WTC11 (cell line): ENCODE measurements around the gene COL6A3. TPM values are rescaled to one million over a fixed set of nuclear protein-coding genes. Genes with fewer than 3 reads are reported as not detected.

Experiments
- ATAC-seq: fragments of 200-7000 bp; cut with Tn5 transposase; 2 replicates; pipeline ENCODE4 v1.10.0; 2021; ENCODE audit warnings: mild to moderate bottlenecking, moderate library complexity
- CTCF ChIA-PET: fragments of 300-600 bp; sonication (Branson Sonifier 250); formaldehyde crosslinking; loops from one replicate; lab custom pipeline; 2021; ENCODE audit warnings: antibody characterized with exemption; lab: Charles Lee
- POLR2A ChIA-PET: fragments of 350-600 bp; sonication (Branson Sonifier 250); formaldehyde crosslinking; loops from one replicate; lab custom pipeline; 2021; ENCODE audit warnings: antibody characterized with exemption; lab: Charles Lee
- DNase-seq: peaks from one replicate; pipeline ENCODE4 v3.0.0; 2021; ENCODE audit warnings: low spot score
- H3K27ac Mint-ChIP-seq: 2 replicates; pipeline ENCODE4 v1.8.0; 2021; ENCODE audit warnings: mixed read lengths
- H3K27me3 Mint-ChIP-seq: 2 replicates; pipeline ENCODE4 v1.8.0; 2021; ENCODE audit warnings: low read depth, mild to moderate bottlenecking, moderate library complexity, mixed read lengths
- H3K36me3 Mint-ChIP-seq: 2 replicates; pipeline ENCODE4 v1.8.0; 2021; ENCODE audit warnings: mixed read lengths
- H3K4me1 Mint-ChIP-seq: 2 replicates; pipeline ENCODE4 v1.8.0; 2022; ENCODE audit warnings: mixed read lengths
- H3K4me3 Mint-ChIP-seq: 2 replicates; pipeline ENCODE4 v1.8.0; 2021; ENCODE audit warnings: mild to moderate bottlenecking, moderate library complexity, mixed read lengths
- H3K9me3 Mint-ChIP-seq: 2 replicates; pipeline ENCODE4 v1.8.0; 2021; ENCODE audit warnings: mixed read lengths
- AFF4 ChIP-seq: sonication (generic); formaldehyde crosslinking; IDR thresholded peaks from 2 replicates; pipeline ENCODE4 v1.8.1; 2023; ENCODE audit warnings: mild to moderate bottlenecking, missing genetic modification reagents, borderline replicate concordance
- AR ChIP-seq: fragments of 250-450 bp; sonication (Bioruptor Pico); IDR thresholded peaks from 2 replicates; pipeline ENCODE4 v1.9.0; 2021; ENCODE audit warnings: mild to moderate bottlenecking
- CTCF ChIP-seq: fragments of 200-600 bp; IDR thresholded peaks from 2 replicates; pipeline ENCODE4 v1.8.0; 2022; ENCODE audit warnings: antibody characterized with exemption
- EMX1 ChIP-seq: fragments of 250-450 bp; sonication (Bioruptor Pico); IDR thresholded peaks from 2 replicates; pipeline ENCODE4 v1.8.0; 2021; ENCODE audit warnings: mild to moderate bottlenecking
- FOXJ3 ChIP-seq: sonication (generic); formaldehyde crosslinking; IDR thresholded peaks from 2 replicates; pipeline ENCODE4 v1.9.0; 2021; ENCODE audit warnings: missing genetic modification reagents, mild to moderate bottlenecking, borderline replicate concordance
- FOXP1 ChIP-seq: sonication (generic); formaldehyde crosslinking; IDR thresholded peaks from 2 replicates; pipeline ENCODE4 v1.8.0; 2022; ENCODE audit warnings: missing genetic modification reagents, mild to moderate bottlenecking, moderate library complexity, borderline replicate concordance
- GTF2I ChIP-seq: fragments of 250-450 bp; sonication (Bioruptor Pico); conservative IDR thresholded peaks from 2 replicates; pipeline ENCODE4 v1.4.0; 2021; ENCODE audit warnings: mild to moderate bottlenecking
- KAT7 ChIP-seq: sonication (generic); formaldehyde crosslinking; IDR thresholded peaks from 2 replicates; pipeline ENCODE4 v1.8.1; 2023; ENCODE audit warnings: missing genetic modification reagents, mild to moderate bottlenecking, borderline replicate concordance
- NFATC4 ChIP-seq: fragments of 250-450 bp; sonication (Bioruptor Pico); IDR thresholded peaks from 2 replicates; pipeline ENCODE4 v1.9.0; 2021; ENCODE audit warnings: mild to moderate bottlenecking
- SOX15 ChIP-seq: fragments of 250-450 bp; sonication (Bioruptor Pico); IDR thresholded peaks from 2 replicates; pipeline ENCODE4 v1.9.0; 2021; ENCODE audit warnings: mild to moderate bottlenecking
- TEAD1 ChIP-seq: sonication (generic); formaldehyde crosslinking; IDR thresholded peaks from 2 replicates; pipeline ENCODE4 v1.8.0; 2022; ENCODE audit warnings: mild to moderate bottlenecking, missing genetic modification reagents
- ZNF121 ChIP-seq: sonication (generic); formaldehyde crosslinking; IDR thresholded peaks from 2 replicates; pipeline ENCODE4 v1.8.0; 2023; ENCODE audit warnings: missing genetic modification reagents
- ZNF671 ChIP-seq: fragments of 250-450 bp; sonication (Bioruptor Pico); IDR thresholded peaks from 2 replicates; pipeline ENCODE4 v1.8.0; 2021; ENCODE audit warnings: mild to moderate bottlenecking
- total RNA-seq: library from RNA; stranded (reverse); gene quantifications from 3 replicates; pipeline ENCODE4 v1.2.3, GENCODE V29; 2021
- TF ChIP-seq, protein P1 (sequence below): sonication (generic); formaldehyde crosslinking; IDR thresholded peaks from 2 replicates; pipeline ENCODE4 v1.8.0; 2022; ENCODE audit warnings: missing genetic modification reagents
- TF ChIP-seq, protein P2 (sequence below): sonication (generic); formaldehyde crosslinking; IDR thresholded peaks from 2 replicates; pipeline ENCODE4 v1.8.0; 2023; ENCODE audit warnings: missing genetic modification reagents
- TF ChIP-seq, protein P3 (sequence below): sonication (generic); formaldehyde crosslinking; IDR thresholded peaks from 2 replicates; pipeline ENCODE4 v1.8.1; 2023; ENCODE audit warnings: mild to moderate bottlenecking, missing genetic modification reagents

The COL6A3 gene
- total RNA-seq, 1 experiment from 2014 or later: 2.6 TPM

- Mint-ChIP-seq H3K36me3 (no peaks in the 10 kb centered on the region), H3K27ac (no peak overlapping the region), H3K4me3 (no peak overlapping the region), H3K27me3 (no peaks in the 10 kb centered on the region), H3K9me3 (no peaks in the 10 kb centered on the region), H3K4me1 (peaks cover 3% of the 10 kb centered on the region; the same call in 1 of the 2 replicates)
- TF ChIP-seq KAT7 (CRISPR knock-in tag): no peak
- TF ChIP-seq FOXP1: no peak
- TF ChIP-seq CTCF: no peak
- TF ChIP-seq NFATC4: no peak
- no peak for TF ChIP-seq ZNF671 (CRISPR knock-in tag)
- TF ChIP-seq, protein P1, sequence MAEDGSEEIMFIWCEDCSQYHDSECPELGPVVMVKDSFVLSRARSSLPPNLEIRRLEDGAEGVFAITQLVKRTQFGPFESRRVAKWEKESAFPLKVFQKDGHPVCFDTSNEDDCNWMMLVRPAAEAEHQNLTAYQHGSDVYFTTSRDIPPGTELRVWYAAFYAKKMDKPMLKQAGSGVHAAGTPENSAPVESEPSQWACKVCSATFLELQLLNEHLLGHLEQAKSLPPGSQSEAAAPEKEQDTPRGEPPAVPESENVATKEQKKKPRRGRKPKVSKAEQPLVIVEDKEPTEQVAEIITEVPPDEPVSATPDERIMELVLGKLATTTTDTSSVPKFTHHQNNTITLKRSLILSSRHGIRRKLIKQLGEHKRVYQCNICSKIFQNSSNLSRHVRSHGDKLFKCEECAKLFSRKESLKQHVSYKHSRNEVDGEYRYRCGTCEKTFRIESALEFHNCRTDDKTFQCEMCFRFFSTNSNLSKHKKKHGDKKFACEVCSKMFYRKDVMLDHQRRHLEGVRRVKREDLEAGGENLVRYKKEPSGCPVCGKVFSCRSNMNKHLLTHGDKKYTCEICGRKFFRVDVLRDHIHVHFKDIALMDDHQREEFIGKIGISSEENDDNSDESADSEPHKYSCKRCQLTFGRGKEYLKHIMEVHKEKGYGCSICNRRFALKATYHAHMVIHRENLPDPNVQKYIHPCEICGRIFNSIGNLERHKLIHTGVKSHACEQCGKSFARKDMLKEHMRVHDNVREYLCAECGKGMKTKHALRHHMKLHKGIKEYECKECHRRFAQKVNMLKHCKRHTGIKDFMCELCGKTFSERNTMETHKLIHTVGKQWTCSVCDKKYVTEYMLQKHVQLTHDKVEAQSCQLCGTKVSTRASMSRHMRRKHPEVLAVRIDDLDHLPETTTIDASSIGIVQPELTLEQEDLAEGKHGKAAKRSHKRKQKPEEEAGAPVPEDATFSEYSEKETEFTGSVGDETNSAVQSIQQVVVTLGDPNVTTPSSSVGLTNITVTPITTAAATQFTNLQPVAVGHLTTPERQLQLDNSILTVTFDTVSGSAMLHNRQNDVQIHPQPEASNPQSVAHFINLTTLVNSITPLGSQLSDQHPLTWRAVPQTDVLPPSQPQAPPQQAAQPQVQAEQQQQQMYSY: no peak
- no peak for TF ChIP-seq TEAD1 (CRISPR knock-in tag)
- TF ChIP-seq AR: no peak
- POLR2A ChIA-PET: no interaction called here
- no peak for ATAC-seq
- CTCF ChIA-PET: interaction anchor here (1.2 to 1.7 kb wide), 2 partner anchors 109 to 147 kb away, joined by 5 read pairs; no protein-coding TSS in a partner anchor
- no peak for DNase-seq
These were observed 101.8 kb downstream of the COL6A3 start for GRCh38 chr2:237312021-237312755.

DNA sequence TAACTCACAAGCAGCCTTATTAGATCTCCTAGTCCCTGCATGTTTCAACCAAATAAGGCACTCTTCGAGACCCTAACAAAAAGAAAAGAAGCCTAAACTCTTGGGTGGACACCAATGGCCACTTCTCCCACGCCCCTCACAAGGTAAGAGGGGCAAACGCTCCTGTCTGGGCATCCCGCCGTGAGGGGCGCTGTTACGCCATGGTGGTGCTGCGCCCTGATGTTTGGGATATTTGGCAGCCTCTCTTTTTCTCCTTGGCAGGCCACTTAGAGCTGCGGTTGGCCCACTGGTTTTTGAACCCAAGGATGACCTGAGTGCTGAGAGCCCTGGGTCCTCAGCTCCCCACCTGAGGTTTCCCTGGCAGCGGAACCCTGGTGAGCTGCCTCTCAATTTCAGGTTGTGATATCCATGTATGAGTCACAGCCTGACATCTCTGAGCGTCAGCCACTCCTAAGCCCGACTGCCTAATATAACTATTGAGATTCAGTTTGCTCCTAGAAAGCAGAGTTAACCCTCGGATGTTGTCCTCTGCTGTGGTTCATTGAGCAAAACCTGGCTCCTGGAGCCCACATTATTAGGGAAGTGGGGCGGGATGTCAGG lies 103.3 kb downstream of the COL6A3 start:
- ATAC-seq: no peak
- Mint-ChIP-seq H3K27me3 (no peaks in the 10 kb centered on the region), H3K4me1 (peaks cover 3% of the 10 kb centered on the region; the same call in 1 of the 2 replicates), H3K9me3 (peaks cover 3% of the 10 kb centered on the region), H3K27ac (no peak overlapping the region), H3K4me3 (no peak overlapping the region), H3K36me3 (no peaks in the 10 kb centered on the region)
- ChIA-PET CTCF (interaction anchor here (1.0 kb wide), 1 partner anchor 99 kb away, joined by 3 read pairs; no protein-coding TSS in a partner anchor), POLR2A (no interaction called here)
- no peak for DNase-seq
- TF ChIP-seq EMX1 (CRISPR knock-in tag) (no peak), GTF2I (no peak), SOX15 (no peak), AR (no peak), FOXJ3 (no peak), AFF4 (CRISPR knock-in tag) (no peak), ZNF121 (no peak)
- TF ChIP-seq, protein P2, sequence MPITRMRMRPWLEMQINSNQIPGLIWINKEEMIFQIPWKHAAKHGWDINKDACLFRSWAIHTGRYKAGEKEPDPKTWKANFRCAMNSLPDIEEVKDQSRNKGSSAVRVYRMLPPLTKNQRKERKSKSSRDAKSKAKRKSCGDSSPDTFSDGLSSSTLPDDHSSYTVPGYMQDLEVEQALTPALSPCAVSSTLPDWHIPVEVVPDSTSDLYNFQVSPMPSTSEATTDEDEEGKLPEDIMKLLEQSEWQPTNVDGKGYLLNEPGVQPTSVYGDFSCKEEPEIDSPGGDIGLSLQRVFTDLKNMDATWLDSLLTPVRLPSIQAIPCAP (CRISPR knock-in tag): no peak
- TF ChIP-seq, protein P3, sequence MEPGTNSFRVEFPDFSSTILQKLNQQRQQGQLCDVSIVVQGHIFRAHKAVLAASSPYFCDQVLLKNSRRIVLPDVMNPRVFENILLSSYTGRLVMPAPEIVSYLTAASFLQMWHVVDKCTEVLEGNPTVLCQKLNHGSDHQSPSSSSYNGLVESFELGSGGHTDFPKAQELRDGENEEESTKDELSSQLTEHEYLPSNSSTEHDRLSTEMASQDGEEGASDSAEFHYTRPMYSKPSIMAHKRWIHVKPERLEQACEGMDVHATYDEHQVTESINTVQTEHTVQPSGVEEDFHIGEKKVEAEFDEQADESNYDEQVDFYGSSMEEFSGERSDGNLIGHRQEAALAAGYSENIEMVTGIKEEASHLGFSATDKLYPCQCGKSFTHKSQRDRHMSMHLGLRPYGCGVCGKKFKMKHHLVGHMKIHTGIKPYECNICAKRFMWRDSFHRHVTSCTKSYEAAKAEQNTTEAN (CRISPR knock-in tag): no peak
